AG04450 (cell line): ENCODE data around the gene TIAM1. TPM values are rescaled to one million over a fixed set of nuclear protein-coding genes. Genes with fewer than 3 reads are reported as not detected.

Experiments
- CTCF ChIA-PET: fragments of 300-600, 350-600 bp; formaldehyde crosslinking; extraction: SDS; loops from one replicate; lab custom pipeline; 2022; ENCODE audit warnings: antibody characterized with exemption, inconsistent platforms; lab: Charles Lee
- POLR2A ChIA-PET: fragments of 350-600 bp; formaldehyde crosslinking; extraction: SDS; loops from one replicate; lab custom pipeline; 2021; ENCODE audit warnings: antibody characterized with exemption, inconsistent platforms; lab: Yijun Ruan, JAX
- DNase-seq: peaks from one replicate; pipeline ENCODE4 v3.0.0-alpha.2; 2011; ENCODE audit warnings: low read depth, low spot score
- H3K27ac ChIP-seq: one replicate; pipeline ENCODE4 v1.5.1; 2012; ENCODE audit warnings: low read depth, low read length, control low read depth
- H3K27me3 ChIP-seq: one replicate; pipeline ENCODE4 v1.6.0; 2012; ENCODE audit warnings: low read length; ENCODE audit not compliant: control insufficient read depth, insufficient read depth
- H3K4me3 ChIP-seq: 2 replicates; pipeline ENCODE4 v1.5.1; 2011; ENCODE audit warnings: mild to moderate bottlenecking, low read depth, low read length, control low read depth
- H3K9me3 ChIP-seq: 2 replicates; pipeline ENCODE4 v1.5.1; 2012; ENCODE audit warnings: low read length; ENCODE audit not compliant: control insufficient read depth, insufficient read depth
- CTCF ChIP-seq: IDR thresholded peaks from 2 replicates; pipeline ENCODE4 v1.5.1; 2011; ENCODE audit warnings: low read depth, low read length, control low read depth, inconsistent platforms
- polyA plus RNA-seq: library from polyadenylated mRNA; depleted of rRNA; stranded (reverse); fragments of >200 nt; gene quantifications from 2 replicates; pipeline ENCODE4 v1.2.3, GENCODE V29; 2011

Gene TIAM1
- polyA plus RNA-seq, 1 experiment: 2.1 TPM

GRCh38 chr21:31172328-31172727 lies 171.7 kb downstream of the TIAM1 start:
- Histone ChIP-seq H3K27me3 (no peaks in the 10 kb centered on the region), H3K27ac (no peak overlapping the region), H3K9me3 (no peaks in the 10 kb centered on the region), H3K4me3 (no peak overlapping the region)
- no peak for TF ChIP-seq CTCF
- CTCF ChIA-PET: interaction anchor here (1.8 to 2.3 kb wide), 2 partner anchors 9 to 73 kb away, joined by 6 to 7 read pairs; no protein-coding TSS in a partner anchor
- POLR2A ChIA-PET: no interaction called here
- no peak for DNase-seq

- Histone ChIP-seq H3K27ac (no peak overlapping the region), H3K27me3 (no peaks in the 10 kb centered on the region), H3K4me3 (no peak overlapping the region), H3K9me3 (no peaks in the 10 kb centered on the region)
- DNase-seq: no peak
- TF ChIP-seq CTCF: no peak
- ChIA-PET CTCF (interaction anchor here (0.9 kb wide), 1 partner anchor 16 kb away, joined by 14 read pairs; no protein-coding TSS in a partner anchor), POLR2A (no interaction called here)
Observed at GRCh38 chr21:31164713-31165694, 179.1 kb downstream of the TIAM1 start.

- H3K4me3 ChIP-seq: no peak overlapping the region
- no peaks in the 10 kb centered on the region for H3K27me3 ChIP-seq
- no peak overlapping the region for H3K27ac ChIP-seq
- no peaks in the 10 kb centered on the region for H3K9me3 ChIP-seq
- no peak for DNase-seq
- ChIA-PET POLR2A (no interaction called here), CTCF (interaction anchor here (2.1 kb wide), 1 partner anchor 418 kb away, joined by 5 read pairs; no protein-coding TSS in a partner anchor)
- TF ChIP-seq CTCF: no peak
Observed at GRCh38 chr21:31162827-31163226, 181.2 kb downstream of the TIAM1 start.

GRCh38 chr21:31162079-31162699 lies 181.9 kb downstream of the TIAM1 start:
- CTCF ChIA-PET: interaction anchor here (0.6 to 2.1 kb wide), 3 partner anchors 18 to 419 kb away, joined by 4 to 6 read pairs (median 5); no protein-coding TSS in a partner anchor
- no peak overlapping the region for H3K4me3 ChIP-seq
- no peak for DNase-seq

More at GRCh38 chr21:31162079-31162699, 181.9 kb downstream of the TIAM1 start:
- POLR2A ChIA-PET: no interaction called here
- Histone ChIP-seq H3K9me3 (peaks cover 3% of the 10 kb centered on the region; the same call in 1 of the 2 replicates), H3K27ac (no peak overlapping the region), H3K27me3 (no peaks in the 10 kb centered on the region)
- no peak for TF ChIP-seq CTCF
